HepG2 (cell line): ENCODE measurements around the gene TMEM198. TPM values are rescaled to one million over a fixed set of nuclear protein-coding genes. Genes with fewer than 3 reads are reported as not detected.
A peak's percentile ranks its signal among the peaks of the same experiment; 100 is the strongest.

Experiments used
- DRAP1 ChIP-seq: IDR thresholded peaks from 2 replicates; pipeline ENCODE4 v1.6.1; 2016; ENCODE audit warnings: missing genetic modification reagents, missing compliant biosample characterization
- EEA1 ChIP-seq: sonication (generic); formaldehyde crosslinking; IDR thresholded peaks from 2 replicates; pipeline ENCODE4 v1.5.1; 2020; ENCODE audit warnings: mild to moderate bottlenecking, missing genetic modification reagents, borderline replicate concordance
- HBP1 ChIP-seq: IDR thresholded peaks from 2 replicates; pipeline ENCODE4 v1.6.1; 2016; ENCODE audit warnings: low read depth, control low read depth
- MBD4 ChIP-seq: IDR thresholded peaks from 2 replicates; pipeline ENCODE4 v1.6.1; 2012; ENCODE audit warnings: low read length, inconsistent platforms, borderline replicate concordance
- MED13 ChIP-seq: sonication (generic); formaldehyde crosslinking; IDR thresholded peaks from 2 replicates; pipeline ENCODE4 v1.5.0; 2020; ENCODE audit warnings: missing genetic modification reagents
- SP4 ChIP-seq: sonication (generic); formaldehyde crosslinking; IDR thresholded peaks from 2 replicates; pipeline ENCODE4 v1.8.1; 2023; ENCODE audit warnings: mild to moderate bottlenecking, missing genetic modification reagents
- ZHX2 ChIP-seq, 2 experiments: sonication (generic) in 1 of 2; formaldehyde crosslinking in 1 of 2; IDR thresholded peaks; 2 replicates each; pipeline versions ENCODE4 v1.6.1 to v1.9.0; 2014 to 2022; ENCODE audit warnings: antibody characterized with exemption in 1 of 2, borderline replicate concordance in 1 of 2, inconsistent platforms in 1 of 2, low read depth in 1 of 2, missing genetic modification reagents in 1 of 2
- ZNF580 ChIP-seq: IDR thresholded peaks from 2 replicates; pipeline ENCODE4 v1.6.1; 2016; ENCODE audit warnings: low read depth, borderline replicate concordance
- polyA plus RNA-seq, 8 experiments: library from polyadenylated mRNA; depleted of rRNA in 3 of 8; stranded (reverse) in 7 of 8; unstranded in 1 of 8; fragments of >200 nt; fragmentation: Illumina TruSeq in 4 of 8; extraction: Trizol in 4 of 8; gene quantifications; 2 replicates each; pipeline versions ENCODE4 v1.2.1 to v1.2.3, GENCODE V29; 2011 to 2016; ENCODE audit warnings: low read depth in 4 of 8, missing spikeins in 1 of 8, mixed read lengths in 1 of 8; ENCODE audit not compliant: insufficient read depth in 1 of 8
- total RNA-seq, 5 experiments: library from RNA; depleted of rRNA; stranded (reverse); fragments of >200 nt; fragmentation: Illumina TruSeq; extraction: Trizol; gene quantifications; 2 replicates each; pipeline ENCODE4 v1.2.3, GENCODE V29; 2016; ENCODE audit warnings: low read depth in 1 of 5
- TF ChIP-seq, protein P1 (sequence below): sonication (generic); formaldehyde crosslinking; IDR thresholded peaks from 2 replicates; pipeline ENCODE4 v1.4.0; 2020; ENCODE audit warnings: missing genetic modification reagents, borderline replicate concordance
- TF ChIP-seq, protein P2 (sequence below): sonication (generic); formaldehyde crosslinking; conservative IDR thresholded peaks from 2 replicates; pipeline ENCODE4 v1.8.1; 2023; ENCODE audit warnings: missing genetic modification reagents
- TF ChIP-seq, protein P3 (sequence below): sonication (generic); formaldehyde crosslinking; IDR thresholded peaks from 2 replicates; pipeline ENCODE4 v1.5.0; 2020; ENCODE audit warnings: missing genetic modification reagents

The TMEM198 gene
- total and polyA plus RNA-seq, 2 of the 13 experiments (the other 11 are each of a cell fraction or from before 2014, with no cell fraction given): 17.3 to 23.5 TPM

- TF ChIP-seq, protein P1, sequence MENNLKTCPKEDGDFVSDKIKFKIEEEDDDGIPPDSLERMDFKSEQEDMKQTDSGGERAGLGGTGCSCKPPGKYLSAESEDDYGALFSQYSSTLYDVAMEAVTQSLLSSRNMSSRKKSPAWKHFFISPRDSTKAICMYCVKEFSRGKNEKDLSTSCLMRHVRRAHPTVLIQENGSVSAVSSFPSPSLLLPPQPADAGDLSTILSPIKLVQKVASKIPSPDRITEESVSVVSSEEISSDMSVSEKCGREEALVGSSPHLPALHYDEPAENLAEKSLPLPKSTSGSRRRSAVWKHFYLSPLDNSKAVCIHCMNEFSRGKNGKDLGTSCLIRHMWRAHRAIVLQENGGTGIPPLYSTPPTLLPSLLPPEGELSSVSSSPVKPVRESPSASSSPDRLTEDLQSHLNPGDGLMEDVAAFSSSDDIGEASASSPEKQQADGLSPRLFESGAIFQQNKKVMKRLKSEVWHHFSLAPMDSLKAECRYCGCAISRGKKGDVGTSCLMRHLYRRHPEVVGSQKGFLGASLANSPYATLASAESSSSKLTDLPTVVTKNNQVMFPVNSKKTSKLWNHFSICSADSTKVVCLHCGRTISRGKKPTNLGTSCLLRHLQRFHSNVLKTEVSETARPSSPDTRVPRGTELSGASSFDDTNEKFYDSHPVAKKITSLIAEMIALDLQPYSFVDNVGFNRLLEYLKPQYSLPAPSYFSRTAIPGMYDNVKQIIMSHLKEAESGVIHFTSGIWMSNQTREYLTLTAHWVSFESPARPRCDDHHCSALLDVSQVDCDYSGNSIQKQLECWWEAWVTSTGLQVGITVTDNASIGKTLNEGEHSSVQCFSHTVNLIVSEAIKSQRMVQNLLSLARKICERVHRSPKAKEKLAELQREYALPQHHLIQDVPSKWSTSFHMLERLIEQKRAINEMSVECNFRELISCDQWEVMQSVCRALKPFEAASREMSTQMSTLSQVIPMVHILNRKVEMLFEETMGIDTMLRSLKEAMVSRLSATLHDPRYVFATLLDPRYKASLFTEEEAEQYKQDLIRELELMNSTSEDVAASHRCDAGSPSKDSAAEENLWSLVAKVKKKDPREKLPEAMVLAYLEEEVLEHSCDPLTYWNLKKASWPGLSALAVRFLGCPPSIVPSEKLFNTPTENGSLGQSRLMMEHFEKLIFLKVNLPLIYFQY (CRISPR knock-in tag): peak; percentile 42; the same call in 1 of the 2 replicates
- TF ChIP-seq ZNF580 (CRISPR knock-in tag): no peak
- TF ChIP-seq SP4 (CRISPR knock-in tag): no peak; the same call in 1 of the 2 replicates
- no peak for TF ChIP-seq MED13 (CRISPR knock-in tag)
- TF ChIP-seq, protein P2, sequence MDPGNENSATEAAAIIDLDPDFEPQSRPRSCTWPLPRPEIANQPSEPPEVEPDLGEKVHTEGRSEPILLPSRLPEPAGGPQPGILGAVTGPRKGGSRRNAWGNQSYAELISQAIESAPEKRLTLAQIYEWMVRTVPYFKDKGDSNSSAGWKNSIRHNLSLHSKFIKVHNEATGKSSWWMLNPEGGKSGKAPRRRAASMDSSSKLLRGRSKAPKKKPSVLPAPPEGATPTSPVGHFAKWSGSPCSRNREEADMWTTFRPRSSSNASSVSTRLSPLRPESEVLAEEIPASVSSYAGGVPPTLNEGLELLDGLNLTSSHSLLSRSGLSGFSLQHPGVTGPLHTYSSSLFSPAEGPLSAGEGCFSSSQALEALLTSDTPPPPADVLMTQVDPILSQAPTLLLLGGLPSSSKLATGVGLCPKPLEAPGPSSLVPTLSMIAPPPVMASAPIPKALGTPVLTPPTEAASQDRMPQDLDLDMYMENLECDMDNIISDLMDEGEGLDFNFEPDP (CRISPR knock-in tag): no peak
- no peak for TF ChIP-seq MBD4
- TF ChIP-seq EEA1: no peak
- peak; percentile 43; the same call in 1 of the 2 replicates for TF ChIP-seq DRAP1 (CRISPR knock-in tag)
- no peak for TF ChIP-seq HBP1 (CRISPR knock-in tag)
- TF ChIP-seq, protein P3, sequence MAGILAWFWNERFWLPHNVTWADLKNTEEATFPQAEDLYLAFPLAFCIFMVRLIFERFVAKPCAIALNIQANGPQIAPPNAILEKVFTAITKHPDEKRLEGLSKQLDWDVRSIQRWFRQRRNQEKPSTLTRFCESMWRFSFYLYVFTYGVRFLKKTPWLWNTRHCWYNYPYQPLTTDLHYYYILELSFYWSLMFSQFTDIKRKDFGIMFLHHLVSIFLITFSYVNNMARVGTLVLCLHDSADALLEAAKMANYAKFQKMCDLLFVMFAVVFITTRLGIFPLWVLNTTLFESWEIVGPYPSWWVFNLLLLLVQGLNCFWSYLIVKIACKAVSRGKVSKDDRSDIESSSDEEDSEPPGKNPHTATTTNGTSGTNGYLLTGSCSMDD (CRISPR knock-in tag): no peak
- no peak for TF ChIP-seq ZHX2 (IDR thresholded peaks at IDR 0.05; ENCODE audit: low read depth)
- TF ChIP-seq ZHX2 (CRISPR knock-in tag; IDR thresholded peaks at IDR 0.05; ENCODE audit: borderline replicate concordance): no peak
Observed at GRCh38 chr2:219575566-219576504, 32.0 kb downstream of the TMEM198 start (continued).
